Panc1 (cell line): ENCODE results near the gene FAM117A.

ENCODE experiments used
- POLR2AphosphoS5 ChIP-seq: IDR thresholded peaks from 2 replicates; pipeline ENCODE4 v1.6.1; 2012; ENCODE audit warnings: mild to moderate bottlenecking, low read depth, low read length, moderate library complexity
- SIN3A ChIP-seq: IDR thresholded peaks from 2 replicates; pipeline ENCODE4 v1.6.1; 2012; ENCODE audit warnings: low read depth, mild to moderate bottlenecking, low read length, moderate library complexity, borderline replicate concordance; ENCODE audit not compliant: insufficient read depth
- TCF7L2 ChIP-seq: IDR thresholded peaks from 2 replicates; pipeline ENCODE4 v1.6.1; 2011; ENCODE audit warnings: mild to moderate bottlenecking, low read depth, low read length, inconsistent platforms
- TF ChIP-seq, protein P1 (sequence below): fragments of 450-650 bp; IDR thresholded peaks from 2 replicates; pipeline ENCODE4 v1.5.1; 2017; ENCODE audit warnings: mild to moderate bottlenecking
- TF ChIP-seq, protein P2 (sequence below), 2 experiments: IDR thresholded peaks; 2 replicates each; pipeline ENCODE4 v1.6.1; 2011 to 2012; ENCODE audit warnings: low read depth in 2 of 2, control low read depth in 1 of 2, low read length in 1 of 2, mild to moderate bottlenecking in 1 of 2, moderate library complexity in 1 of 2; ENCODE audit not compliant: insufficient read depth in 1 of 2

- TF ChIP-seq, protein P1, sequence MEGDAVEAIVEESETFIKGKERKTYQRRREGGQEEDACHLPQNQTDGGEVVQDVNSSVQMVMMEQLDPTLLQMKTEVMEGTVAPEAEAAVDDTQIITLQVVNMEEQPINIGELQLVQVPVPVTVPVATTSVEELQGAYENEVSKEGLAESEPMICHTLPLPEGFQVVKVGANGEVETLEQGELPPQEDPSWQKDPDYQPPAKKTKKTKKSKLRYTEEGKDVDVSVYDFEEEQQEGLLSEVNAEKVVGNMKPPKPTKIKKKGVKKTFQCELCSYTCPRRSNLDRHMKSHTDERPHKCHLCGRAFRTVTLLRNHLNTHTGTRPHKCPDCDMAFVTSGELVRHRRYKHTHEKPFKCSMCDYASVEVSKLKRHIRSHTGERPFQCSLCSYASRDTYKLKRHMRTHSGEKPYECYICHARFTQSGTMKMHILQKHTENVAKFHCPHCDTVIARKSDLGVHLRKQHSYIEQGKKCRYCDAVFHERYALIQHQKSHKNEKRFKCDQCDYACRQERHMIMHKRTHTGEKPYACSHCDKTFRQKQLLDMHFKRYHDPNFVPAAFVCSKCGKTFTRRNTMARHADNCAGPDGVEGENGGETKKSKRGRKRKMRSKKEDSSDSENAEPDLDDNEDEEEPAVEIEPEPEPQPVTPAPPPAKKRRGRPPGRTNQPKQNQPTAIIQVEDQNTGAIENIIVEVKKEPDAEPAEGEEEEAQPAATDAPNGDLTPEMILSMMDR, result no peak
- TF ChIP-seq, protein P2, sequence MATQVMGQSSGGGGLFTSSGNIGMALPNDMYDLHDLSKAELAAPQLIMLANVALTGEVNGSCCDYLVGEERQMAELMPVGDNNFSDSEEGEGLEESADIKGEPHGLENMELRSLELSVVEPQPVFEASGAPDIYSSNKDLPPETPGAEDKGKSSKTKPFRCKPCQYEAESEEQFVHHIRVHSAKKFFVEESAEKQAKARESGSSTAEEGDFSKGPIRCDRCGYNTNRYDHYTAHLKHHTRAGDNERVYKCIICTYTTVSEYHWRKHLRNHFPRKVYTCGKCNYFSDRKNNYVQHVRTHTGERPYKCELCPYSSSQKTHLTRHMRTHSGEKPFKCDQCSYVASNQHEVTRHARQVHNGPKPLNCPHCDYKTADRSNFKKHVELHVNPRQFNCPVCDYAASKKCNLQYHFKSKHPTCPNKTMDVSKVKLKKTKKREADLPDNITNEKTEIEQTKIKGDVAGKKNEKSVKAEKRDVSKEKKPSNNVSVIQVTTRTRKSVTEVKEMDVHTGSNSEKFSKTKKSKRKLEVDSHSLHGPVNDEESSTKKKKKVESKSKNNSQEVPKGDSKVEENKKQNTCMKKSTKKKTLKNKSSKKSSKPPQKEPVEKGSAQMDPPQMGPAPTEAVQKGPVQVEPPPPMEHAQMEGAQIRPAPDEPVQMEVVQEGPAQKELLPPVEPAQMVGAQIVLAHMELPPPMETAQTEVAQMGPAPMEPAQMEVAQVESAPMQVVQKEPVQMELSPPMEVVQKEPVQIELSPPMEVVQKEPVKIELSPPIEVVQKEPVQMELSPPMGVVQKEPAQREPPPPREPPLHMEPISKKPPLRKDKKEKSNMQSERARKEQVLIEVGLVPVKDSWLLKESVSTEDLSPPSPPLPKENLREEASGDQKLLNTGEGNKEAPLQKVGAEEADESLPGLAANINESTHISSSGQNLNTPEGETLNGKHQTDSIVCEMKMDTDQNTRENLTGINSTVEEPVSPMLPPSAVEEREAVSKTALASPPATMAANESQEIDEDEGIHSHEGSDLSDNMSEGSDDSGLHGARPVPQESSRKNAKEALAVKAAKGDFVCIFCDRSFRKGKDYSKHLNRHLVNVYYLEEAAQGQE (IDR thresholded peaks at IDR 0.05; ENCODE audit: insufficient read depth in 1 of 2, low read depth in 2 of 2, low read length in 1 of 2), result no peak
- TF ChIP-seq TCF7L2 (no peak), POLR2AphosphoS5 (no peak), SIN3A (no peak)
Observed at GRCh38 chr17:49809056-49809455, 45.1 kb upstream of the FAM117A start.
